Left lung (tissue), 10 donors: ENCODE measurements around the gene UBE2B. TPM values are rescaled to one million over a fixed set of nuclear protein-coding genes. Genes with fewer than 3 reads are reported as not detected.
"Not testable (repeated sequence)": the region's sequence is repeated elsewhere in the genome, so short reads cannot be mapped to it uniquely, and the experiment has no call there.

Source experiments
- ATAC-seq: fragments of 200-7000 bp; cut with Tn5 transposase; one replicate; pipeline ENCODE4 v1.9.1; 2020; ENCODE audit warnings: moderate library complexity
- DNase-seq, 4 donors: peaks; one replicate each; pipeline ENCODE4 v3.0.0-alpha.2; 2013 to 2020
- H3K27ac ChIP-seq, 2 donors: fragments of 200-600 bp; sonication (generic) in 1 of 2; one replicate each; pipeline versions ENCODE4 v1.5.0 to v1.8.0; 2020 to 2021
- H3K27me3 ChIP-seq, 2 donors: fragments of 200-600 bp; sonication (generic) in 1 of 2; one replicate each; pipeline versions ENCODE4 v1.5.0 to v1.8.0; 2020 to 2021
- H3K36me3 ChIP-seq, 2 donors: fragments of 200-600 bp; sonication (generic) in 1 of 2; one replicate each; pipeline versions ENCODE4 v1.5.0 to v1.8.0; 2020 to 2021
- H3K4me1 ChIP-seq, 2 donors: fragments of 200-600 bp; one replicate each; pipeline ENCODE4 v1.8.0; 2021
- H3K4me3 ChIP-seq, 2 donors: fragments of 200-600 bp; sonication (generic) in 1 of 2; one replicate each; pipeline versions ENCODE4 v1.5.0 to v1.8.0; 2020 to 2021; ENCODE audit warnings: mild to moderate bottlenecking in 1 of 2
- H3K9me3 ChIP-seq, 2 donors: fragments of 200-600 bp; sonication (generic) in 1 of 2; one replicate each; pipeline versions ENCODE4 v1.5.0 to v1.8.0; 2020 to 2021
- CTCF ChIP-seq, 2 donors: fragments of 200-600 bp; sonication (generic) in 1 of 2; IDR thresholded peaks; one replicate each; pipeline versions ENCODE4 v1.5.0 to v1.8.0; 2021; ENCODE audit warnings: antibody characterized with exemption in 2 of 2
- intact Hi-C, 2 donors: fragments of 100-400 bp; cut with DNase I; formaldehyde crosslinking; loops; one replicate each; pipeline versions ENCODE4 v1.11.2 to v1.14.2; 2022
- polyA plus RNA-seq, 6 donors: library from polyadenylated mRNA; unstranded; fragments of 120-200 nt; gene quantifications; one replicate each; pipeline ENCODE4 v1.2.1, GENCODE V29; 2013; ENCODE audit not compliant: insufficient read length in 6 of 6
- total RNA-seq, 2 donors: library from RNA; stranded (reverse); fragmentation: NEBNext Ultra II Directional; extraction: Animal tissue kit (Norgen Biotek cat#: 25700); gene quantifications; one replicate each; pipeline ENCODE4 v1.2.1, GENCODE V29; 2021
- donor health status: DM: no; HTN: yes; CAD: no.
- donor health status: DM: no; HTN: no; CAD: no.

The UBE2B gene
- total and polyA plus RNA-seq, 8 donors: 95.9 to 143 (median 124) TPM

GRCh38 chr5:134420343-134420742 is 49.0 kb downstream of the UBE2B start:
- Histone ChIP-seq H3K36me3 (no peaks in the 10 kb centered on the region), H3K4me1 (no peaks in the 10 kb centered on the region), H3K27ac (no peak overlapping the region), H3K27me3 (no peaks in the 10 kb centered on the region), H3K4me3 (no peak overlapping the region), H3K9me3 (peaks cover 0 to 7% of the 10 kb centered on the region in 2 donors)
- no peak for TF ChIP-seq CTCF (IDR thresholded peaks at IDR 0.05)
- intact Hi-C loops: no loop called here
- ATAC-seq (no peak), DNase-seq (no peak)

GRCh38 chr5:134421038-134421437 is 49.7 kb downstream of the UBE2B start:
- DNase-seq, intact Hi-C loops: not testable (repeated sequence)

GRCh38 chr5:134422791-134423365 is 51.5 kb downstream of the UBE2B start:
- Histone ChIP-seq H3K36me3 (no peaks in the 10 kb centered on the region), H3K27ac (no peak overlapping the region), H3K4me1 (no peaks in the 10 kb centered on the region), H3K27me3 (no peaks in the 10 kb centered on the region), H3K9me3 (peaks cover 0 to 7% of the 10 kb centered on the region in 2 donors), H3K4me3 (no peak overlapping the region)
- intact Hi-C loops: no loop called here
- no peak for DNase-seq
- ATAC-seq: no peak
- no peak for TF ChIP-seq CTCF (IDR thresholded peaks at IDR 0.05)

More at GRCh38 chr5:134421038-134421437, 49.7 kb downstream of the UBE2B start:
- not testable (repeated sequence) for H3K36me3 ChIP-seq, ATAC-seq, H3K27ac ChIP-seq, H3K27me3 ChIP-seq, H3K4me3 ChIP-seq, H3K9me3 ChIP-seq, H3K4me1 ChIP-seq

- no peak for TF ChIP-seq CTCF (IDR thresholded peaks at IDR 0.05)
- Histone ChIP-seq H3K9me3 (peaks cover 0 to 7% of the 10 kb centered on the region in 2 donors), H3K36me3 (no peaks in the 10 kb centered on the region), H3K4me3 (no peak overlapping the region), H3K27me3 (no peaks in the 10 kb centered on the region), H3K27ac (no peak overlapping the region), H3K4me1 (no peaks in the 10 kb centered on the region)
- ATAC-seq (no peak), DNase-seq (no peak)
- intact Hi-C loops: no loop called here
Measured at GRCh38 chr5:134423376-134423775, 52.0 kb downstream of the UBE2B start.

GRCh38 chr5:134426361-134426760 is 55.0 kb downstream of the UBE2B start:
- no peak for TF ChIP-seq CTCF (IDR thresholded peaks at IDR 0.05)
- DNase-seq: no peak
- intact Hi-C loops: no loop called here

GRCh38 chr5:134427540-134428041 is 56.2 kb downstream of the UBE2B start:
- intact Hi-C loops: no loop called here
- Histone ChIP-seq H3K4me1 (no peaks in the 10 kb centered on the region), H3K27me3 (no peaks in the 10 kb centered on the region), H3K27ac (no peak overlapping the region), H3K9me3 (no peaks in the 10 kb centered on the region), H3K4me3 (no peak overlapping the region), H3K36me3 (no peaks in the 10 kb centered on the region)
- DNase-seq: no peak
- ATAC-seq: no peak
- TF ChIP-seq CTCF (IDR thresholded peaks at IDR 0.05): no peak

More at GRCh38 chr5:134426361-134426760, 55.0 kb downstream of the UBE2B start:
- Histone ChIP-seq H3K27me3 (no peaks in the 10 kb centered on the region), H3K36me3 (no peaks in the 10 kb centered on the region), H3K4me3 (no peak overlapping the region), H3K9me3 (no peaks in the 10 kb centered on the region), H3K4me1 (no peaks in the 10 kb centered on the region), H3K27ac (no peak overlapping the region)
- no peak for ATAC-seq
